Mucosa of descending colon (tissue), 3 donors: ENCODE results near the gene PAXIP1. TPM values are rescaled to one million over a fixed set of nuclear protein-coding genes. Genes with fewer than 3 reads are reported as not detected.

ENCODE experiments used
- ATAC-seq: fragments of 200-7000 bp; cut with Tn5 transposase; one replicate; pipeline ENCODE4 v1.9.1; 2020; ENCODE audit warnings: mild to moderate bottlenecking, moderate library complexity
- DNase-seq, 3 donors: peaks; one replicate each; pipeline ENCODE4 v3.0.0-alpha.2; 2020
- H3K36me3 ChIP-seq: fragments of 200-600 bp; one replicate; pipeline ENCODE4 v1.8.0; 2021; ENCODE audit warnings: low read depth, mild to moderate bottlenecking
- H3K4me1 ChIP-seq: fragments of 200-600 bp; one replicate; pipeline ENCODE4 v1.8.0; 2021; ENCODE audit warnings: low read depth, mild to moderate bottlenecking
- H3K4me3 ChIP-seq: fragments of 200-600 bp; one replicate; pipeline ENCODE4 v1.8.0; 2021; ENCODE audit warnings: mild to moderate bottlenecking
- H3K9me3 ChIP-seq: fragments of 200-600 bp; one replicate; pipeline ENCODE4 v1.8.0; 2021; ENCODE audit warnings: mild to moderate bottlenecking
- intact Hi-C, 2 donors: fragments of 100-400 bp; cut with DNase I in 1 of 2; cut with micrococcal nuclease in 1 of 2; formaldehyde crosslinking; loops; one replicate each; pipeline versions ENCODE4 v1.11.0 to v1.11.1; 2022; cut with DNase I, micrococcal nuclease
- total RNA-seq, 3 donors: library from RNA; stranded (reverse); fragmentation: NEBNext Ultra II Directional in 2 of 3; extraction: Animal tissue kit (Norgen Biotek cat#: 25700) in 2 of 3; gene quantifications; one replicate each; pipeline versions ENCODE4 v1.2.1 to v1.2.4, GENCODE V29; 2021 to 2023
- TF ChIP-seq, protein P1 (sequence below): fragments of 200-600 bp; IDR thresholded peaks from one replicate; pipeline ENCODE4 v1.8.0; 2022; ENCODE audit warnings: antibody characterized with exemption, mild to moderate bottlenecking
- donor health status: DM: no; HTN: no; CAD: no; lungs with moderate emphysema.
- donor health status: DM: no; HTN: no; CAD: no.
- donor health status: DM: no; HTN: yes; CAD: no.

PAXIP1 gene
- total RNA-seq, 3 donors from 2014 or later, result 11.2 to 15.9 (median 11.5) TPM

DNA sequence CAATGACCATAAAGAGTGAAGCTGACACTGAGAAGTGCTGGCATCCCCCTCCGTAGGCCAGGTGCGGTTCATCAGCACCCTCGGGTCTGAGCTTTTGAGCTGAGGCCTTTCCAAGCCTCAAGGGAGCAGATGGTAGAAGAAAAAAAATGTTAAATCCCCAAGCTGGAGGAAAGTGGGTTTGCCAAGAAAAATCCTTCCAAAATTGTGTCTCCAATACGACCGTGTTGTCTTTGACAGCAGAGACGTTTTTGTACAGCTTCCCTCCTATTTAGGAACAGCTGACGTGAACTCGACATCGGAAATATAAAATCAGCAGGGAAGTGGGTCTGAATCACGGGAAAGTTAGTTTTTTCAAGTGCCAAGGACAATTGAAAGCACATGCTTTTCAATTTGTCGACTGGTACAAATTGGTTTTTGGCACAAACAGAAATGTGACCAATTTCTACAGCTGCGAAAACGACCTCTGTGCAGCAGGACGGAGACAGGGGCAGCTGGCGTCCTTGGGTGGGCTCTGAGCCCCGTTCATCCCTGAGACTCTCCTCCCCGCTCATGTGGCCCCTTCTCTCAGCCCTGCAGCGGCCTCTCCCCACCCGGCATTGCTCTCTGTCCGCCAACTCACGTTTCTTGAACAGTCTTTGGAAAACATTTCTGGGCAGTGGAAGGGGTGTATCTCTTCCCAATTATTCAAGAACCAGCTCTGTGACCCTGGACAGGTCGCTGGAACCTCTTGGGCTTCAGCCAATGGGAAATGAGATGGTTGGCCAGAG is 89.9 kb downstream of the PAXIP1 start:
- intact Hi-C loops, result no loop called here
- Histone ChIP-seq H3K9me3 (peaks cover 10% of the 10 kb centered on the region), H3K4me1 (peaks cover 7% of the 10 kb centered on the region), H3K4me3 (no peak overlapping the region), H3K36me3 (no peaks in the 10 kb centered on the region)
- ATAC-seq, result no peak
- DNase-seq, result no peak
- TF ChIP-seq, protein P1, sequence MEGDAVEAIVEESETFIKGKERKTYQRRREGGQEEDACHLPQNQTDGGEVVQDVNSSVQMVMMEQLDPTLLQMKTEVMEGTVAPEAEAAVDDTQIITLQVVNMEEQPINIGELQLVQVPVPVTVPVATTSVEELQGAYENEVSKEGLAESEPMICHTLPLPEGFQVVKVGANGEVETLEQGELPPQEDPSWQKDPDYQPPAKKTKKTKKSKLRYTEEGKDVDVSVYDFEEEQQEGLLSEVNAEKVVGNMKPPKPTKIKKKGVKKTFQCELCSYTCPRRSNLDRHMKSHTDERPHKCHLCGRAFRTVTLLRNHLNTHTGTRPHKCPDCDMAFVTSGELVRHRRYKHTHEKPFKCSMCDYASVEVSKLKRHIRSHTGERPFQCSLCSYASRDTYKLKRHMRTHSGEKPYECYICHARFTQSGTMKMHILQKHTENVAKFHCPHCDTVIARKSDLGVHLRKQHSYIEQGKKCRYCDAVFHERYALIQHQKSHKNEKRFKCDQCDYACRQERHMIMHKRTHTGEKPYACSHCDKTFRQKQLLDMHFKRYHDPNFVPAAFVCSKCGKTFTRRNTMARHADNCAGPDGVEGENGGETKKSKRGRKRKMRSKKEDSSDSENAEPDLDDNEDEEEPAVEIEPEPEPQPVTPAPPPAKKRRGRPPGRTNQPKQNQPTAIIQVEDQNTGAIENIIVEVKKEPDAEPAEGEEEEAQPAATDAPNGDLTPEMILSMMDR, result no peak

DNA sequence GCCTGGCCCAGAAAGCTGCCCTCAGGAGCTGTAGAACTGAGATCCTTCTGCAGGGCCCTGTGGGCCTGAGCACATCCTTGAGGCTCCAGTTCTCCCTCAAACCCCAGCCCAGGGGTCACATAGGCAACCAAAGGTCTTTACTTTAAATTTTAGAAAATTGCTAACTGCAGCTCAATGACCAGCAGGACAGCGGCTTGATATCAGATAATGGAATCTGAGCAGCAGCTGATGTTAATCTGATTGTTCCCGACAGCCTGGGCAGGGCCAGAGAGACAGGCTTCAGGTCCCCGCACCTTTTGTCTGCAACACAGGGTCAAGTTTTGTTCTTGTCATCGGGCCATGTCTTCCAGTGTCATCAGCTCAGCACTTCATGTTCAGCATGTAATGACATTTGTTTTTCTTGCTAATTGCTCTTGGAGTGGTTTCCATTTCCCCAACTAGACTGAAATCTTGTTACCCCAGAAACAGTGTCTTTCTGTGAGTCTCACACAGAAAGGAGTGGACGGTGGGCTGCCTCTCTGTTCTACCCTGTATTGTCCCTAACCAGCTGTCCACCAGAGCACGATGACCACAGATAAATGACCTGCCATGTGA is 91.0 kb downstream of the PAXIP1 start:
- peaks cover 10% of the 10 kb centered on the region for H3K9me3 ChIP-seq
- ATAC-seq, result no peak
- TF ChIP-seq, protein P1, result no peak
- no peak overlapping the region for H3K4me3 ChIP-seq
- intact Hi-C loops, result no loop called here
- DNase-seq, result no peak
- peaks cover 7% of the 10 kb centered on the region for H3K4me1 ChIP-seq
- no peaks in the 10 kb centered on the region for H3K36me3 ChIP-seq

DNA sequence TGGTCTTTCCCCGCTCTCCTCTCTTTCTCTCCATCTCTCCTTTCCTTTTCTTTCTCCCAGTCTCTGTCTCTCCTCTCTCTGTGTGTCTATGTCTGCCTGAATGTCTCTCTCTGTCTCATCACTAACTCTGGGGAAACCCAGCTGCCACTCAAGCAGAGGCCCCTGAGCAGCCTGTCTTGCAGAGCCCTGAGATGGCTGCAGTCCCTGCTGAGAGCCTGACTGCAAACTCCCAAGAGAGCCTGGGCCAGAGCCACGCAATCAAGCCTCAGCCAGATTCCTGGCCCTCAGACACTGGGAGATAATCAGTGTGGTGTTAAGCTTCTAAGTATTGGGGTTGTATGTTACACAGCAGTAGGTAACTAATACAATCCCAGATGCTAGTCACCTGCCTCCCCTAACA is 91.5 kb downstream of the PAXIP1 start:
- no peak overlapping the region for H3K4me3 ChIP-seq
- H3K9me3 ChIP-seq, result peaks cover 10% of the 10 kb centered on the region
- no peak for DNase-seq
- intact Hi-C loops, result no loop called here
- no peak for ATAC-seq
- no peaks in the 10 kb centered on the region for H3K36me3 ChIP-seq
- TF ChIP-seq, protein P1, result no peak
- peaks cover 7% of the 10 kb centered on the region for H3K4me1 ChIP-seq

DNA sequence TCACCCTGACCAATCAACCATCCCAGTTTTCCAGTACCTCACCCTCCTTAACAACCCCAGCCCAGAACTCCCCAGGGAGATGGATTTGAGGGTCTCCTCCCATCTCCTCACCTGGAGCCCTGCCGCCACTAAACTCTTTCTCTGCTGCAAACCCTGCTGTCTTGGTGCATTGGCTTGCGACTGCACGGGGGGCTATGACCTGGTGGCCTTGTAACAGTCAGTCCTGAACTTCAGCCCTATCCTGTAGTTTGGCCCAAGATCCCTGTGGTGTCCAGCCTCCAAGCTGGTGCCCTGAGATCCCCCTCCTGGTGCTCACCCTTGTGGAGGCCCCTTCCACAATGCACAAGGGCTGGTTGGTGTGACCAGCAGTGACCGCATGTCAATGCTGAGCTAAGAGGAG is 91.9 kb downstream of the PAXIP1 start:
- H3K36me3 ChIP-seq, result no peaks in the 10 kb centered on the region
- H3K4me3 ChIP-seq, result no peak overlapping the region
- peaks cover 7% of the 10 kb centered on the region for H3K4me1 ChIP-seq
- TF ChIP-seq, protein P1, result no peak
- intact Hi-C loops, result no loop called here
- ATAC-seq (no peak), DNase-seq (no peak)
- peaks cover 10% of the 10 kb centered on the region for H3K9me3 ChIP-seq

DNA sequence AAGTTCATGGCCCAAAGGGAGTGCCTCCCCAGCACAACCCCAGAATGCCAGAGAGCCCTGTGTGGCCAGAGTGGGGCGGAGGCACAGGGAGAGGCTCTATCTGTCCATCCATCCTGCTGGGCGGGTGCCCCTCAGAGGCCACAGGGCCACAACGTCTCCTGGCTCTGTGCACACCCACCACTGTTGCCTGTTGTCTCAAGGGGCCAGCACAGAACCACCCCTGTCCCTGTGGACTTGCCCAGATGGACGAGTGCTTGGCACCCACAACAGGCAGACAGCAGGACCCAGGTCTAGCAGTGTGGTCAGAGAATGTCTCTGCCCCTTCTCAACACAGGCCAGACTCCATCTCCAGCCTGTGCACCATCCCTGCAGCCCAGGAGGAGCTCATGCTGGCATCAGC is 92.8 kb downstream of the PAXIP1 start:
- no peak overlapping the region for H3K4me3 ChIP-seq
- peaks cover 10% of the 10 kb centered on the region for H3K9me3 ChIP-seq
- H3K4me1 ChIP-seq, result peaks cover 7% of the 10 kb centered on the region
- no peaks in the 10 kb centered on the region for H3K36me3 ChIP-seq
- no peak for DNase-seq
- intact Hi-C loops, result no loop called here
- ATAC-seq, result no peak
- TF ChIP-seq, protein P1, result no peak
